GF-D8 (cell line): ENCODE results near the gene MYADM.

Experiments
- DNase-seq: peaks from one replicate; lab custom pipeline; 2025; lab: John Stamatoyannopoulos, UW

Gene MYADM

DNA sequence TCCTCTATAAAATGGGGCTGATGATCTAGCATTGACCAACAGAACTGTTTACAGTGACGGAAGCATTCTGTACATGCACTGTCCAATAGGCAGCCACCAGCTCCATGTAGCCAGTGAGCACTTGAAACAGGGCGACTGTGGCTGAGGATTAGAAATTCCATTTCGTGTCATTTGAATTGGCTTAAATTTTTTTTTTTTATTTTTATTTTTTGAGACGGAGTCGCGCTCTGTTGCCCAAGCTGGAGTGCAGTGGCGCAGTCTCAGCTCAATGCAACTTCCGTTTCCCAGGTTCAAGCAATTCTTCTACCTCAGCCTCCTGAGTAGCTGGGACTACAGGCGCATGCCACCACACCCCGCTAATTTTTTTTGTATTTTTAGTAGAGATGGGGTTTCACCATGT, 17.4 kb downstream of the MYADM start:
- DNase-seq: no peak

DNA sequence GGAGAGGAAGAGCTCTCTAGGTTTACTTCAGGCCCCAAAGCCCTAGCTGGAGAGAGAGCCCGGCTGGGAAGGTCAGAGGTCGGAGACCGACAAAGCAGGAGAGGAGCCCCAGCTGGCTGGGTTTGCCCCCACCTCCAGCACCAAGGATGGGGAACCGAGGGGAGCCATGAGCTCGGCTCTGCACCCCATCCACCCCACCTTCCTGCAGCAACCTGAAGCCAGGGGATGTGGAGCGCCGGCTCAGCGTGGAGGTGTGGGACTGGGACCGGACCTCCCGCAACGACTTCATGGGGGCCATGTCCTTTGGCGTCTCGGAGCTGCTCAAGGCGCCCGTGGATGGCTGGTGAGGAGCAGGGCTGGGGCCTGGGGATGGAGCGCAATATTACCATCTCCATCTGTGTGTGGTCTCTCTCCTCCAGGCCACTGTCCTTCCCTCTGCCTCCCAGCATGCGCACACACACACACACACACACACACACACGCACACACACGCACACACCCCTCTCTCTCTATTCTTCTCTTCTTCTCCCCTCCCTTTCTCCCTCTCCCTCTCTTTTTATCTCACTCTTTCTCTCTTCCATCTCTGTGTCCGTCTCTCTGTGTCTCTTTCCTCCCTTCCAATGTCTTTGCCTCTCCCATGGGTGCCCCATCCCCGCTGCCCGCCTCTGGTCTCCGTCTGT, 24.8 kb downstream of the MYADM start:
- no peak for DNase-seq

DNA sequence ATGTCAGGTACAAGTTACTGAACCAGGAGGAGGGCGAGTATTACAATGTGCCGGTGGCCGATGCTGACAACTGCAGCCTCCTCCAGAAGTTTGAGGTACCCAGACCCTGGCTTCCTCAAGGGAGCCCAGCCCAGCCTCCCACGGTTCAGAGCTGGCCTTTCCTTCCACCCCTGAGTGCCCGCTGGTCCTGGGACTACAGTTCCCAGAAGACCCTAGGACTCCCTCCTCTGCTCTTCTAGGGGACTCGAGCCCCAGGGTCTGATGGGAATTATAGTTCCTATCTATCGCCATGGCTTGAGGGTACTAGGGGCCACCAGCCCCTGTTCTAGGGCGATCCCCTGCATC, 25.3 kb downstream of the MYADM start:
- DNase-seq: no peak

DNA sequence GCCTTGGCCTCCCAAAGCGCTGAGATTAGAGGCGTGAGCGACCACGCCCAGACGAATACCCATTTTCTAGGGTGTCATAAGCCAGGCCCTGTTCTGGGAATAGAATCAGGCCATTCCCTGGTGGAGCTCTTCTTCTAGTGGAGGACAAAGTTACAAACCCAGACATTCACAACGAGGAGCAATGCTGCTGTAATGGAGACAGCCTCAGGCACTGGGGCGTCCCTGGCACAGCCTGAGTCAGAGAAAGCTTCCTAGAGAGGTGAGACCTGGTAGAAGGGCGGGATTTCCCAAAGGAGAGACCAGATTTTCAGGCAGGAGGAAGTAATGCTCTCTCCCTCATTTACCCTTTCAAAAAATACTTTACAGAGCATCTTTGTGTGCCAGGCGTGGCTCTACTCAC, 27.0 kb downstream of the MYADM start:
- no peak for DNase-seq

DNA sequence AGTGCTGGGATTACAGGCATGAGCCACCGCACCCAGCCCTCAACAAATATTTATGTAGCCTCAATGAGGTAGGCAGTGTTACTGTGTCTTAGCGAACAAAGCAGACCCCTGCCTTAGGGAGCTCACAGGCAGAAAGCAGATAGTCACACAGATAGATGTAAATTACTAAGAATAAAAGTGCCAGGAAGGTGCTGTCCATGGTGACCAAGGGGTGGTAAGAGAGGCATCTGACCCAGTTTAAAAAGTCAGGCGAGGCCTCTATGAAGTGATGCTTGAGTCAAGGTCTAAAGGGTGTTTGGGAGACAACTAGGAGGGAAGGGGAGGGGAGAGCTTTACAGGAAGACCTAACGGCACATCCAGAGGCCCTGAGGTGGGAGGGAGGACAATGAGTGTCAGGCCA, 29.0 kb downstream of the MYADM start:
- DNase-seq: no peak

DNA sequence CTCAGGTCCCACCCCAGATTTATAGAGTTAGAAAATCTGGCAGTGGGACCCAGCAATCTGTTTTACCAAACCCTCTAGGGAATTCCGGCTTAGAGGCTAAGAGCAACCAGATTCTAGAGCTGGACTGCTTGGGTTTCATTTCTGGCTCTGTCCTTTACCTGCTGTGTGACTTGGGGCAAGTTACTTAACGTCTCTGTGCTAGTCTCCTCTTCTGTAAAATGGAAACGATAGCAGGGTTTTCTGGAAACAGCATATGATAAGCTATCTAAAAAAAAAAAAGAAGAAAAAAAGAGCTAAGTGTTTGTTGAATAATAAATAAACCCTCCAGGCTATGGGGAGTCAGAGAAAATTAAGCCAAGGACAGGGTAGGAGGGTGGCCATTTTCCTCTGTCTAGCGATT, 29.8 kb downstream of the MYADM start:
- DNase-seq: no peak

DNA sequence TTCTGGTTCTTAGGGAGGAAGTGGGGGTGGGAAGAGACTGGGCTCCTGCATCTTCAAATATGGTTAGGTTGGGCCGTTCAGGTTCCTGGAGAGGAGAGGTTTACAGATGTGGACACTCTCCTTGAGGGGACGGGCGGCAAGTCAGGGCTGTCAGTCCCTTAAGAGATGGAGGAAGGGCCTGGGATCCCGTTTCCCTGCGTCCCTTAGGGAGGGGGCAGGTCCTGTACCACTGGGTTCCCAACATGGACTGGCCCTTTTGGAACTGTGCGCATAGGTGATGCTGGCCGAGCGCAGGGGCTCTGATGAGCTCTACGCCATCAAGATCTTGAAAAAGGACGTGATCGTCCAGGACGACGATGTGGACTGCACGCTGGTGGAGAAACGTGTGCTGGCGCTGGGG, 30.5 kb downstream of the MYADM start:
- no peak for DNase-seq

DNA sequence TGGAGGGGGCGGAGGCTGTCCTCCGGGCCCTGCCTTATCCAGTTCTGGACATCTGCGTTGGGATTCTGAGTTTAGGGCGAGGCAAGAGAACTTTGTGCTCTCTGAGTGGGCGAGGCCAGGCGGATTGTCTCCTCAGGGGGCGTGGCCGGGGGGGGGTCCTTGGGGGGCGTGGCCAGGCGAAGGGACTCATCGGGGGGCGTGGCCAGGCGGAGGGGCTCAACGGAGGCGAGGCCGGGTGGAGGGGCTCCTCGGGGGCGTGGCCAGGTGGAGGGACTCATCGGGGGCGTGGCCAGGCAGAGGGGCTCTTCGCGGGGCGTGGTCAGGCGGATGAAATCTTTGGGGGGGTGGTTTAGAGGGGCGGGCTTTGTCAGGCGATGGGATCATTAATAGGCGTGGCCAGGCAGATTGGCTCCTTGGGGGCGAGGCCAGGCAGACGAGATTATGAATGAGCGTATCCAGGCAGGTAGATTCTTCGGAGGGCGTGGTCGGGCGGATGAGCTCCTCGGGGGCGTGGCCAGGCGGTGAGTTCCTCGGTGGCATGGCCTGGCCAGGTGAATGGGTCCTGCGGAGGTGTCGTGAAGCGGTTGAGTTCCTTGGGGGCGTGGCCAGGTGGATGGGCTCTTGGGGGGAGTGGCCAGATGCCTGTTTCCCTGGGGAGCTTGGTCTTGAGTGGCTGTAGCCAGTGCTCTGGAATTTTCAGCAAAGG, 31.1 kb downstream of the MYADM start:
- no peak for DNase-seq

DNA sequence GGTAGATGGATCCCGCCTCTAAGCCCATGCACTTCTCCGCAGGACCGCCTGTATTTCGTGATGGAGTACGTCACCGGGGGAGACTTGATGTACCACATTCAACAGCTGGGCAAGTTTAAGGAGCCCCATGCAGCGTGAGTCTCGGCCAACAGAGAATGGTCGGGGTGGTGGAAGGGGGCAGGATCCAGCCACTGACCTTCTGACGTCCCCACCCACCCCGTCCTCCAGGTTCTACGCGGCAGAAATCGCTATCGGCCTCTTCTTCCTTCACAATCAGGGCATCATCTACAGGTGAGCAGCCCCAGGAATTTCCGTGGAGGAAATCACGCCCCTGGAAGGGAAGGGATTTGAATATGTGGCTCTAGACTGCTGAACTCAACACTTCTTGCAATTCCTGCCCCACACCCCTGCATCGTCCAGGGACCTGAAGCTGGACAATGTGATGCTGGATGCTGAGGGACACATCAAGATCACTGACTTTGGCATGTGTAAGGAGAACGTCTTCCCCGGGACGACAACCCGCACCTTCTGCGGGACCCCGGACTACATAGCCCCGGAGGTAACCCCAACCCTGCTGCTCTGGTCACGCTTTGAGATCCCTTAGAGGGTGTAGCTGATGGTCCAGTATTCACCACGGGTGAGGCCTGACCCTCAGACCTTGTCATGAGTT, 32.6 kb downstream of the MYADM start:
- no peak for DNase-seq

DNA sequence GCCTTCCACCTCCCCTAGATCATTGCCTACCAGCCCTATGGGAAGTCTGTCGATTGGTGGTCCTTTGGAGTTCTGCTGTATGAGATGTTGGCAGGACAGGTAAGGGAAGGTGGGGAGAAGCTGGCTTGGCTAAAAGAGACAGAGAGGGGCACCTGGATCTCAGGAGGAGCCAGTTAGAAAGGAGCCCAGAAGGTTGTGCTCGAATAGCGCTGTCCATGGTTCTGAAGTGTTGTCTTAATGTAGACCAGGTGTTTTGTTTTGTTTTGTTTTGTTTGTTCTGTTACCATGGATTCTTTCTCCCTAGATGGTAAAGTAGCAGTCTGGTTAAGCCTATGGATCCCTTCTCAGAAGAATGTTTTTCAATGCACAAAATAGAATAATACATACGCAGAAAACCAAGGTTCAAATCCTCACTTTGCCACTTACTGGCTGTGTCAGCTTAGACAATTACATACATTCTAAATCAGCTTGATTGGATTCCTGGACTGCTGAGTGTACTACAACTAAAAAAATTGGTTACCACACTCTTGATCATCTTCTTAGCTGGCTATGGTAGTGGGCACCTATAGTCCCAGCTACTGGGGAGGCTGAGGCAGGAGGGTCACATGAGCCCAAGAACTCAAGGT, 35.5 kb downstream of the MYADM start:
- no peak for DNase-seq

DNA sequence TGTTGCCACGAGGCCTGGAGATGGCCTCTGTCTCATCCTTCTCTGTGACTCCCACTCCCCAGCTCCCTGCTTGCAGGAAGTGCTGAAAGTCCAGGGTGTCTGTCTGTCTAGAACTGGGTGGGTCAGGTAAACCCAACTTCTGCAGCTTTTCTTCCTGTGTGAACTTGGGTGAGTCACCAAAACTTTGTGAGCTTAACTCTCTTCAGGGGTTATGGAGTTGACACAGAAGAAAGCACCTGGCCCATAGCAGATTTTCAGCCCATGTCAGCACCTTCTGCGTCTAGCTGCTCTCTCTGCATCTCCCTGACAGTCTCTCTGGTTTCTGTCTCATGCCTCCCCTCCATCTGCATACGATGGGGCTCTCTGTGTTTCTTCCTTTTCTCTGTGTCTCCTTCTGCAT, 37.2 kb downstream of the MYADM start:
- DNase-seq: no peak

DNA sequence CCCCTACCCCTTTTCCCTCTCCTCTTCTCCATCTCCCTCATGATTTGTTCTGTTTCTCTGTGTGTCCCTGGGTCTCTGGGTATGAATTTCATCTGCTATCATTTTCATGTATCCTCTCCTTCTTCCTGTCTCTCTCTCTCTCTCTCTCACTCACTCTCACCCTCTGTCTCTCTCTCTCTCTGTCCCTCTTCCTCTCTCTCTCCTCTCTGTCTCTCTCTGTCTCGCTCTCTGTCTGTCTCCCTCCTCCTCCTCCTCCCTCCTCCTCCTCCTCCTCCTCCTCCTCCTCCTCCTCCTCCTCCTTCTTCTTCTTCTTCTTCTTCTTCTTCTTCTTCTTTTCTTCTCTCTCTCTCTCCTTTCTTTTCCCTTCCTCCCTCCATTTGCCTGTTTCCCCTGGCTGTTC, 38.1 kb downstream of the MYADM start:
- DNase-seq: no peak

DNA sequence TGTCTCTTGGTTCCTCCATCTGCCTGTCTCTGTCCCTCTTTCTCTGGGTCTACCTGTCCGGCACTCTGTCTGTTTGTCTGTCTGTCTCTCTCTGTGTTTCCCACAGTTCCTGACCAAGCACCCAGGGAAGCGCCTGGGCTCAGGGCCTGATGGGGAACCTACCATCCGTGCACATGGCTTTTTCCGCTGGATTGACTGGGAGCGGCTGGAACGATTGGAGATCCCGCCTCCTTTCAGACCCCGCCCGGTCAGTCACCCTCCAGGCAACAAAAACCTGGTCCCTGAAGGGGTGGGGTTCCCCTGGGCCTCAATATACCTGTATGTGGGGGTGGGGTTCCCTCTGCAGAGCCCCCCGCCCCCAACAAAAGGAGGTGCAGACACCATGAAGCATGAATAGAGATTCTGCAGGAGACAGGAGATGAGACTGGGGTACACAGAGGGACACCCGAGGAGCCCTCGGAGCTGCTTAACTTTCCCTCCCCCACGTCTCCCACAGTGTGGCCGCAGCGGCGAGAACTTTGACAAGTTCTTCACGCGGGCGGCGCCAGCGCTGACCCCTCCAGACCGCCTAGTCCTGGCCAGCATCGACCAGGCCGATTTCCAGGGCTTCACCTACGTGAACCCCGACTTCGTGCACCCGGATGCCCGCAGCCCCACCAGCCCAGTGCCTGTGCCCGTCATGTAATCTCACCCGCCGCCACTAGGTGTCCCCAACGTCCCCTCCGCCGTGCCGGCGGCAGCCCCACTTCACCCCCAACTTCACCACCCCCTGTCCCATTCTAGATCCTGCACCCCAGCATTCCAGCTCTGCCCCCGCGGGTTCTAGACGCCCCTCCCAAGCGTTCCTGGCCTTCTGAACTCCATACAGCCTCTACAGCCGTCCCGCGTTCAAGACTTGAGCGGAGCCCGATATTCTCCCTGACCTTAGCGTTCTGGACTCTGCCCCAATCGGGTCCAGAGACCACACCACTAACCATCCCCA, 38.8 kb downstream of the MYADM start:
- no peak for DNase-seq

DNA sequence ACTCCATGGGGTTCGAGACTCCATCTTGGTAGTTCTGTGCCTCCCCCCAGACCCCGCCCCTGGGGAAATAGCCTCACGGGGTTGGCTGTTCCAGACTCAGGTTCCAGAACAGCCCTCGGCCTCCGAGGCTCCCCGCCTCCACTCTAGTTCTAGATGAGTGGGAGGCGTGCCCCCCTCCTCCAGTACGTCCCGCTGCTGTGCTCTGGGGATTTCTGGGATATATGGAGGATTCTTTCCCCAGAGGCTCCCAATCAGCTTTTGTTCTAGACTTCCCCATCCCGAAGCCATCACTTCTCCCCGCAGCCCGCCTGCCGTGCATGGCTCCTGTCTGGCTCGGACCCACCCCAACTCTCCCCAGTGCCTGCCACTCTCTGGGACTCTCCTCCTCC, 39.5 kb downstream of the MYADM start:
- no peak for DNase-seq

DNA sequence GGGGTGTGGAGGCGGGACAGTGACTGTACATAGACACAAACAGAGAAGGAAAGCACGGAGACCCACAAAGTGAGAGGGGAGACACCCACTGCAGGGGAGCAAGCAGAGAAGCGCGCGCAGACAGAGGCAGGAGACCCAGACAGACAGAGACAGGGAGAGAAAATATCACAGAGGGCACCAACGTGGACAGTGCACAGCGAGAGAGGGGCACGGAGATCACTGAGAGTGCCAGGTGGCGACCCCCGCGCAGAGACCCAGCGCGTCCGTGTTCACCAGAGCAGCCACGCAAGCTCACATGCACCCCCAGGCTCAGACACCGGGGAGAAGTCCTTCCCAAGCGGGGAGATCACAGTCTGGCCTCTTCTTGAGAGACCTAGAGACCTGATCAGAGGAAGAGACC, 40.0 kb downstream of the MYADM start:
- no peak for DNase-seq

DNA sequence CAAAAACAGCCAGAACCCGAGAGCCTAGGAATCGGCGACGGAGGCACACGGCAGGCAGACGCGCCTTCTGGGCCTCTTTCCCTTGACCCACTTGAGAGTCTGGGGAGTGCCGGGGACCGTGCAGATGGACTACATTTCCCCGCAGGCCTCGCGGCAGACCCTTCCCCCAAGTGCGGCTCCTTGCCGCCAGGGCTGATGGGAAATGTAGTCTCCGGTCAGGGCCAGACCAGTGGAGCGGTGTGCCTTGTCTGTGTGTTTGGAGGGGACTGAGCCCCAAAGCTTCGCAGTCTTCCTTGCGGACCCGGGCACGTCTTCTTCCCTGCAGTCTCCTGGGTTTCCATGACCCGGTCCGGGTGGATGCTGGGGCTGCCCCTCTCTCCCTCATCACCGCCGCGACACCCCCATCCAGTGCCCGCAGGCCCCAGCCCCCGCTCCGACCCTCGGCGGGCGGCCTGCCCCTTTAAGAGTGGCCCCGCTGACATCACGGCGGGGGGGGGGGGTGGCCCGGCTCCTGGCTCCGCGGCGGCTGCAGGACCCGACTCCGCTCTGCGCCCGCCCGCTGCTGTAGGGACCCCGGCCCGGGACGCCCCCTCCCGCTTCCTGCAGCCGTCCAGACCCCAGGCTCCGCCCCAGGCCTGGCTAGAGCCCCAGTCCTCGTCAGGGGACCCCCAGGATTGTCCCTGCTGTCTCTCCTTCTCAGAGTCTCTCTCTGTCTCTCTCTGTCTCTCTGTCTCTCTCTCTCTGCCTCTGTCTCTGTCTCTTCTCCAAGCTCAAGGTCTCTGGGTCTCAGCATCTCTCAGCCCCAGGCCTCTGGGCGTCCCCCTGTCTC, 40.6 kb downstream of the MYADM start:
- no peak for DNase-seq

DNA sequence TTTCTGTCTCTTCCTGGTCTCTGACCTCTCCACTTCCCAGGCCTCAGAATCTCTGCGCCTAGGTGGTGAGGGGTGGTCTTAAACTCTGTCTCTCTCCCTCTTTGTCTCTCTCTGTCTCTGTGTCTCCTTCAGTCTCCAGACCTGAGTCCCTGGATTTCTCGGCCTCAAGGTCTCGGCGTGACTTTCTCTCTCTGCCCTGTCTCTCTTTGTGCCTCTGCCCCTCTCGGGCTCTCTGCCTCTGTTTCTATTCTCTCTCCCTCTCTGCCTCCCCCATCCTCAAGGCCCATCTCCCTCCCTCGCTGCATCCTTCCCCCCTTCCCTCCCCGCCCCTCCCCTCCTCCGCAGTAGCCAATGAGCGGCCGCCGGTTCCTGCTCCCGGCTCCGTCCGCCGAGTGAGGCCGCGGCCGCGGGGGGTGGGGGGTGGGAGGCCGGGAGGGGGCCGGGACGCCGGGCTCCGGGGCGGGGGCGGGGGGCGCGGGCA, 41.3 kb downstream of the MYADM start, which contains the start of gene CACNG7:
CACNG7 (plus strand) TSS at position 344 of the 481 bp plus-strand sequence. CDS start 3,554 bp downstream, outside the sequence.
- DNase-seq: no peak

DNA sequence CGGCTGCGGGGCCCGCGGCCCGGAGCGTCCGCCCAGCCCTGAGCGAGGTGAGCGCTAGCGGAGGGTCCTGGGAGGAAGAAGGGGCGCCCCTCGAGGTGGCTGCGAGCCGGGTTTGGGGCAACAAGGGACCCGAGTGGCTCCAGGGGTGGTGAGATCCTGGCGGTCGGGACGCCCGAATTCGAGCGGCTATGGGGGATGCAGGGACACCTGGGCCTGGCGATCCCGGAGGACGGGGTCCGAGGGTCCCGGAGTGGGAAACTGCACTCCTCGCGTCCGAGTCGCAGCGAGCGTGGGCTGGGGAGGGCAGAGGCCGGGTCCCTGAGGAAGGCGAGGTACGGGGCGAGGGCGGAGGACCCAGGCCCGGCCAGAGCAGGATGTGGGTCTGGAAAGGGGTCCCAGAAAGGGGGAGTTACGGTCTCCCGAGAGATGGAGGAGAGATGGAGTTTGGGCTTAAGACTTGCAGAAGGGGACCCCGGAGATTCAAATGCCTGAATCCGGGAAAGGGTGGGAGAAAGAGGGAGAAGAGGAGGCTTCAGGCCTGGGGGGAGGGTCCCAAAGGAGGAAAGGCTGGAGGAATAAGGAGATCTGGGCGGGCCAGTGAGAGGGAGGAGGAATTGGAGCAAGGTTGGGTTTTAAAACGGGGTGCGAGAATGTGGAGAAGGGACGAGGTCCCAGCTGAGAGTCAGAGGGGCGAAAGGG, 41.9 kb downstream of the MYADM start:
- no peak for DNase-seq

DNA sequence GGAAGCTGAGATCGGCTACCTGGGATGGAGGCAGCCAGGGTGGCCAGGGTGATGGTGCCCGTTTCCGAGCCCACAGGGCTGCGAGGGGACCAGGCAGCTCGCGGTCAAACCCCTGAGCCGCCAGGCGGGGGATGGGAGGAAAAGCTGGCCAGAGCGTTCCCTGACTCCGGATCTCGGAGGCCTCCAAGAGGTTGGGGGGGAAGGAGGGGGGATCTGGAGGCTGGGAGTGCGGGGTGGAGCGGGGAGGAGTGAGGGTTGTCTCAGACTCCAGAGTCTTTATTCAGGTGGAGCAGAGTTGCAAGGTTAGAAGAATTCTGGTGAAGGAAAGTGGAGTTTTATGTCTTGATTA, 42.5 kb downstream of the MYADM start:
- no peak for DNase-seq

DNA sequence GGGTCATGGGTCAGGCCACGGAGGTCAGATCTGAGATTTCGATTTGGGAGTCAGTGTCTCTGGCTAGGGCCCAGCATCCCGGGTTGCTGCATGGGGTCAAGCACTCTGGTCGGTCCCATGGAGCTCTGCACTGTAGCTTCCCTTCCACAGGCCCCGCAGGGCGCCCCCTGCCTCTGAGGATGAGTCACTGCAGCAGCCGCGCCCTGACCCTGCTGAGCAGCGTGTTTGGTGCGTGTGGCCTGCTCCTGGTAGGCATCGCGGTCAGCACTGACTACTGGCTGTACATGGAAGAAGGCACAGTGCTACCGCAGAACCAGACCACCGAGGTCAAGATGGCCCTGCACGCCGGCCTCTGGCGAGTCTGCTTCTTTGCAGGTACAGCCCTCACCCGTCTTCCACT, 45.0 kb downstream of the MYADM start:
- DNase-seq: no peak
